Panc1 (cell line): ENCODE data around the gene FAAP100.

Experiments
- TCF7L2 ChIP-seq: IDR thresholded peaks from 2 replicates; pipeline ENCODE4 v1.6.1; 2011; ENCODE audit warnings: mild to moderate bottlenecking, low read depth, low read length, inconsistent platforms
- TF ChIP-seq, protein P1 (sequence below): fragments of 450-650 bp; IDR thresholded peaks from 2 replicates; pipeline ENCODE4 v1.5.1; 2017; ENCODE audit warnings: mild to moderate bottlenecking

- TF ChIP-seq, protein P1, sequence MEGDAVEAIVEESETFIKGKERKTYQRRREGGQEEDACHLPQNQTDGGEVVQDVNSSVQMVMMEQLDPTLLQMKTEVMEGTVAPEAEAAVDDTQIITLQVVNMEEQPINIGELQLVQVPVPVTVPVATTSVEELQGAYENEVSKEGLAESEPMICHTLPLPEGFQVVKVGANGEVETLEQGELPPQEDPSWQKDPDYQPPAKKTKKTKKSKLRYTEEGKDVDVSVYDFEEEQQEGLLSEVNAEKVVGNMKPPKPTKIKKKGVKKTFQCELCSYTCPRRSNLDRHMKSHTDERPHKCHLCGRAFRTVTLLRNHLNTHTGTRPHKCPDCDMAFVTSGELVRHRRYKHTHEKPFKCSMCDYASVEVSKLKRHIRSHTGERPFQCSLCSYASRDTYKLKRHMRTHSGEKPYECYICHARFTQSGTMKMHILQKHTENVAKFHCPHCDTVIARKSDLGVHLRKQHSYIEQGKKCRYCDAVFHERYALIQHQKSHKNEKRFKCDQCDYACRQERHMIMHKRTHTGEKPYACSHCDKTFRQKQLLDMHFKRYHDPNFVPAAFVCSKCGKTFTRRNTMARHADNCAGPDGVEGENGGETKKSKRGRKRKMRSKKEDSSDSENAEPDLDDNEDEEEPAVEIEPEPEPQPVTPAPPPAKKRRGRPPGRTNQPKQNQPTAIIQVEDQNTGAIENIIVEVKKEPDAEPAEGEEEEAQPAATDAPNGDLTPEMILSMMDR = no peak
- no peak for TF ChIP-seq TCF7L2
Measured at GRCh38 chr17:81526662-81527571, 25.2 kb downstream of the FAAP100 start.
